Kidney epithelial cell (primary cell): ENCODE data around the gene TBC1D14. TPM values are rescaled to one million over a fixed set of nuclear protein-coding genes. Genes with fewer than 3 reads are reported as not detected.
A peak's percentile ranks its signal among the peaks of the same experiment; 100 is the strongest.

Experiments used
- DNase-seq: peaks from one replicate; pipeline ENCODE4 v3.0.0-alpha.2; 2010; ENCODE audit warnings: low read depth
- H3K27me3 ChIP-seq: 2 replicates; pipeline ENCODE4 v1.6.0; 2011; ENCODE audit warnings: low read length; ENCODE audit not compliant: control insufficient read depth, insufficient read depth
- H3K36me3 ChIP-seq: 2 replicates; pipeline ENCODE4 v1.5.1; 2011; ENCODE audit warnings: low read length; ENCODE audit not compliant: control insufficient read depth, insufficient read depth
- H3K4me3 ChIP-seq: 2 replicates; pipeline ENCODE4 v1.5.1; 2011; ENCODE audit warnings: low read depth, mild to moderate bottlenecking, control low read depth, low read length
- CTCF ChIP-seq: IDR thresholded peaks from 2 replicates; pipeline ENCODE4 v1.5.1; 2011; ENCODE audit warnings: mild to moderate bottlenecking, moderate library complexity, low read length, control low read depth, inconsistent platforms; ENCODE audit not compliant: insufficient read depth, poor library complexity, severe bottlenecking
- total RNA-seq: library from RNA; depleted of rRNA; stranded (reverse); fragments of >200 nt; gene quantifications from 2 replicates; pipeline ENCODE4 v1.2.3, GENCODE V29; 2015

The TBC1D14 gene
- total RNA-seq, 1 donor from 2014 or later, result 52.8 TPM

- no peak for TF ChIP-seq CTCF
- no peak for DNase-seq
- H3K27me3 ChIP-seq, result no peaks in the 10 kb centered on the region
- peaks cover 7% of the 10 kb centered on the region for H3K36me3 ChIP-seq
- no peak overlapping the region for H3K4me3 ChIP-seq
These were observed 34.6 kb upstream of the TBC1D14 start for GRCh38 chr4:6874981-6875380.

GRCh38 chr4:6875431-6875831 is 34.2 kb upstream of the TBC1D14 start:
- no peak overlapping the region for H3K4me3 ChIP-seq
- H3K36me3 ChIP-seq, result peaks cover 6% of the 10 kb centered on the region
- H3K27me3 ChIP-seq, result no peaks in the 10 kb centered on the region
- DNase-seq, result no peak
- TF ChIP-seq CTCF, result no peak

DNA sequence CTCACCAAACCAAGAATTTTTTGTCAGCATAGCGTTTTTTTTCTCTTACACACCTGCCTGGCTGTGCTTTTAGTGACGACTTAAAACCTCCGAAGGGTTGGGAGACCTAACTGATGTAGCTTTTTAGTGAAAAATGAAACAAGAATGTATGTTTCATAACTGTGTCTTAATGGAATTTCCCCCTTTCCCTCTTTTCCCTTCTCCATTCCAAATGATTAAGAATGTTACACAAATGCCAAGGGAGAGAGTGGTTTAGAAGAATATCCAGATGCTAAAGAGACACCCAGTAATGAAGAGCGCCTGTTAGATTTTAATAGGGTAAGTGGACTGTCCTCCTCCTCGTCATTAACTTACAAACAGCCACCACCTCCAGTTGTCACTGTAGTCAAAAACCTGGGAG is 33.2 kb upstream of the TBC1D14 start:
- DNase-seq, result no peak
- TF ChIP-seq CTCF, result no peak
- Histone ChIP-seq H3K4me3 (no peak overlapping the region), H3K36me3 (peaks cover 6% of the 10 kb centered on the region), H3K27me3 (no peaks in the 10 kb centered on the region)

- H3K27me3 ChIP-seq, result no peaks in the 10 kb centered on the region
- TF ChIP-seq CTCF, result no peak
- H3K36me3 ChIP-seq, result peaks cover 6% of the 10 kb centered on the region
- H3K4me3 ChIP-seq, result no peak overlapping the region
- DNase-seq, result no peak
These were observed 32.6 kb upstream of the TBC1D14 start for GRCh38 chr4:6877067-6877466.

DNA sequence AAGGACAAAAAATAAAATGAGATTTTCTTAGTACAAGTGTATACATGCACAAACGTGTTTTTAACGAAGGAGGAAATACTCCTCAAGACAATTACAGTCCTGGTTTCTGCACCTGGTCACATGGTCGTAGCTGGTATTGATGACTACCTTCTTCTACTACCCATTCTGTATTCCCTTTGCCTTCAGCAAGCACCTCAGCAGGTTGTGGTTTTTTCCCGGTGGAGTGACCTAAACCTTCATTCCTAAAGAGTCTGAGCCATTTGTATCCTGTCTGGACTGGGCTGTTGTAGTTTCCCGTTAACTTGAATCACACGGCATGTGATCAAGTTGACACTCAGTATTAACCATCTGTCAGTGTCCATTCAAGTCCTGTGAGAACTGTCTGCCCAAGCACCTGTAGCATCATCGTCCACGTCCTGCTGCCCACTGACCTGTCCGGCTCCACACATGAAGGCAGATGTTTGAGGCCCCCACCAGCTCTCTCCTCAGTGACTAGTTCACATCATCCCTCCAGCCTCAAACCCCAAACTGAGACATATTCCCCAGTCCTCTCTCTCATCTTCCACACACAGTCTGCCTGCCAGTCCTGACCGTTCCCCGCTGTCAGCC is 31.1 kb upstream of the TBC1D14 start:
- no peak for TF ChIP-seq CTCF
- Histone ChIP-seq H3K36me3 (peaks cover 6% of the 10 kb centered on the region), H3K27me3 (no peaks in the 10 kb centered on the region), H3K4me3 (no peak overlapping the region)
- peak; percentile 12 for DNase-seq

- Histone ChIP-seq H3K4me3 (no peak overlapping the region), H3K36me3 (peaks cover 2% of the 10 kb centered on the region), H3K27me3 (no peaks in the 10 kb centered on the region)
- DNase-seq, result no peak
- TF ChIP-seq CTCF, result no peak
These were observed 28.9 kb upstream of the TBC1D14 start for GRCh38 chr4:6880691-6881090.
